ENCODE data around the gene MYBBP1A. TPM values are rescaled to one million over a fixed set of nuclear protein-coding genes. Genes with fewer than 3 reads are reported as not detected.

The MYBBP1A gene
- polyA plus RNA-seq, 3 donors, result 4.2 to 22.3 (median 5.3) TPM

GRCh38 chr17:4548061-4548461 is 7.1 kb downstream of the MYBBP1A start:
- H3K27me3 ChIP-seq (ENCODE audit: control insufficient read depth in 2 of 2, insufficient read depth in 2 of 2, low read length in 2 of 2), result no peaks in the 10 kb centered on the region
- H2AFZ ChIP-seq (ENCODE audit: insufficient read depth, low read depth, low read length, poor library complexity, severe bottlenecking), result no peak overlapping the region
- Mint-ChIP-seq H3K9me3 (no peaks in the 10 kb centered on the region), H3K4me1 (no peaks in the 10 kb centered on the region), H3K36me3 (peaks cover 60 to 97% of the 10 kb centered on the region in 2 donors), H3K27ac (peak overlapping the region in 1 of 7 donors; percentile 40), H3K27me3 (ENCODE audit: low read depth in 3 of 3) (peaks cover 0 to 6% (median 3%) of the 10 kb centered on the region in 3 donors), H3K4me3 (no peak overlapping the region)
- H4K20me1 ChIP-seq (ENCODE audit: insufficient read depth, low read length), result no peaks in the 10 kb centered on the region
- no peak overlapping the region for H3K4me3 ChIP-seq (replicated peaks in 1 of 3; ENCODE audit: low read depth in 2 of 3, low read length in 3 of 3)
- no peak overlapping the region for H3K27ac ChIP-seq (ENCODE audit: low read depth in 1 of 2, low read length in 2 of 2)
- no peaks in the 10 kb centered on the region for H3K4me1 ChIP-seq (ENCODE audit: control insufficient read depth in 1 of 2, insufficient read depth in 2 of 2, low read length in 2 of 2)
- WGBS (ENCODE audit: insufficient coverage), result 97% methylated on average over 18 of the region's 18 CpGs
- H3K79me2 ChIP-seq (ENCODE audit: insufficient read depth, low read length), result no peaks in the 10 kb centered on the region
- H3K9me3 ChIP-seq (replicated peaks in 1 of 2; ENCODE audit: control insufficient read depth in 1 of 2, insufficient read depth in 1 of 2, low read length in 2 of 2), result no peaks in the 10 kb centered on the region
- H3K9ac ChIP-seq (ENCODE audit: insufficient read depth, low read length, poor library complexity, severe bottlenecking), result no peak overlapping the region
- no peak for DNase-seq
- H3K4me2 ChIP-seq (replicated peaks; ENCODE audit: extremely low read depth, low read length, poor library complexity, severe bottlenecking), result no peak overlapping the region
- peaks cover 74 to 93% of the 10 kb centered on the region in 2 donors for H3K36me3 ChIP-seq (replicated peaks in 1 of 2; ENCODE audit: control insufficient read depth in 1 of 2, insufficient read depth in 2 of 2, low read length in 2 of 2)
- intact Hi-C loops (cut with micrococcal nuclease), result no loop called here
- TF ChIP-seq CTCF (IDR thresholded peaks at IDR 0.05), result no peak

- WGBS (ENCODE audit: insufficient coverage), result 94% methylated on average over 13 of the region's 17 CpGs
- no peaks in the 10 kb centered on the region for H3K4me1 ChIP-seq (ENCODE audit: control insufficient read depth in 1 of 2, insufficient read depth in 2 of 2, low read length in 2 of 2)
- no peak overlapping the region for H3K4me2 ChIP-seq (replicated peaks; ENCODE audit: extremely low read depth, low read length, poor library complexity, severe bottlenecking)
- peaks cover 0 to 6% (median 3%) of the 10 kb centered on the region in 3 donors for H3K27me3 Mint-ChIP-seq (ENCODE audit: low read depth in 3 of 3)
- no peak overlapping the region for H3K9ac ChIP-seq (ENCODE audit: insufficient read depth, low read length, poor library complexity, severe bottlenecking)
- no peak overlapping the region for H2AFZ ChIP-seq (ENCODE audit: insufficient read depth, low read depth, low read length, poor library complexity, severe bottlenecking)
- H3K27ac Mint-ChIP-seq, result no peak overlapping the region
- H3K9me3 ChIP-seq (replicated peaks in 1 of 2; ENCODE audit: control insufficient read depth in 1 of 2, insufficient read depth in 1 of 2, low read length in 2 of 2), result no peaks in the 10 kb centered on the region
- peaks cover 61 to 97% of the 10 kb centered on the region in 2 donors for H3K36me3 Mint-ChIP-seq
- H3K27me3 ChIP-seq (ENCODE audit: control insufficient read depth in 2 of 2, insufficient read depth in 2 of 2, low read length in 2 of 2), result no peaks in the 10 kb centered on the region
- no peak overlapping the region for H3K27ac ChIP-seq (ENCODE audit: low read depth in 1 of 2, low read length in 2 of 2)
- no peaks in the 10 kb centered on the region for H4K20me1 ChIP-seq (ENCODE audit: insufficient read depth, low read length)
- no peaks in the 10 kb centered on the region for H3K79me2 ChIP-seq (ENCODE audit: insufficient read depth, low read length)
- DNase-seq, result no peak
- no peaks in the 10 kb centered on the region for H3K9me3 Mint-ChIP-seq
- peaks cover 77 to 93% of the 10 kb centered on the region in 2 donors for H3K36me3 ChIP-seq (replicated peaks in 1 of 2; ENCODE audit: control insufficient read depth in 1 of 2, insufficient read depth in 2 of 2, low read length in 2 of 2)
- H3K4me1 Mint-ChIP-seq, result no peaks in the 10 kb centered on the region
- intact Hi-C loops (cut with micrococcal nuclease), result no loop called here
- H3K4me3 ChIP-seq (replicated peaks in 1 of 3; ENCODE audit: low read depth in 2 of 3, low read length in 3 of 3), result no peak overlapping the region
- TF ChIP-seq CTCF (IDR thresholded peaks at IDR 0.05), result no peak
- H3K4me3 Mint-ChIP-seq, result no peak overlapping the region
Observed at GRCh38 chr17:4547118-4547906, 7.9 kb downstream of the MYBBP1A start.
